ENCODE measurements around the gene CAPN15. TPM values are rescaled to one million over a fixed set of nuclear protein-coding genes. Genes with fewer than 3 reads are reported as not detected.

CAPN15 gene
- polyA plus RNA-seq, 1 experiment, result 7.5 TPM

GRCh38 chr16:515175-515938 is 12.2 kb upstream of the CAPN15 start:
- no peaks in the 10 kb centered on the region; the same call in 1 of the 2 replicates for H3K9me3 ChIP-seq (ENCODE audit: control insufficient read depth, insufficient read depth, low read length)
- H3K27ac ChIP-seq (ENCODE audit: low read depth, low read length), result no peak overlapping the region
- TF ChIP-seq CTCF (IDR thresholded peaks at IDR 0.05; ENCODE audit: low read depth, low read length), result no peak
- no peaks in the 10 kb centered on the region for H3K27me3 ChIP-seq (ENCODE audit: control insufficient read depth, insufficient read depth, low read length)
- POLR2A ChIA-PET, result no interaction called here
- CTCF ChIA-PET, result no interaction called here
- H3K4me3 ChIP-seq (ENCODE audit: low read depth, low read length), result no peak overlapping the region
- no peak for DNase-seq (ENCODE audit: low read depth, low spot score)

- CTCF ChIA-PET, result no interaction called here
- no peaks in the 10 kb centered on the region for H3K27me3 ChIP-seq (ENCODE audit: control insufficient read depth, insufficient read depth, low read length)
Observed at GRCh38 chr16:515939-516226, 11.6 kb upstream of the CAPN15 start.

GRCh38 chr16:516301-516700 is 11.2 kb upstream of the CAPN15 start:
- ChIA-PET POLR2A (no interaction called here), CTCF (no interaction called here)
- Histone ChIP-seq H3K27ac (ENCODE audit: low read depth, low read length) (no peak overlapping the region), H3K9me3 (ENCODE audit: control insufficient read depth, insufficient read depth, low read length) (no peaks in the 10 kb centered on the region; the same call in 1 of the 2 replicates), H3K4me3 (ENCODE audit: low read depth, low read length) (no peak overlapping the region), H3K27me3 (ENCODE audit: control insufficient read depth, insufficient read depth, low read length) (no peaks in the 10 kb centered on the region)
- DNase-seq (ENCODE audit: low read depth, low spot score), result no peak
- TF ChIP-seq CTCF (IDR thresholded peaks at IDR 0.05; ENCODE audit: low read depth, low read length), result no peak

More at GRCh38 chr16:515939-516226, 11.6 kb upstream of the CAPN15 start:
- POLR2A ChIA-PET, result no interaction called here
- Histone ChIP-seq H3K9me3 (ENCODE audit: control insufficient read depth, insufficient read depth, low read length) (no peaks in the 10 kb centered on the region; the same call in 1 of the 2 replicates), H3K27ac (ENCODE audit: low read depth, low read length) (no peak overlapping the region), H3K4me3 (ENCODE audit: low read depth, low read length) (no peak overlapping the region)
- no peak for DNase-seq (ENCODE audit: low read depth, low spot score)
- TF ChIP-seq CTCF (IDR thresholded peaks at IDR 0.05; ENCODE audit: low read depth, low read length), result no peak

DNA sequence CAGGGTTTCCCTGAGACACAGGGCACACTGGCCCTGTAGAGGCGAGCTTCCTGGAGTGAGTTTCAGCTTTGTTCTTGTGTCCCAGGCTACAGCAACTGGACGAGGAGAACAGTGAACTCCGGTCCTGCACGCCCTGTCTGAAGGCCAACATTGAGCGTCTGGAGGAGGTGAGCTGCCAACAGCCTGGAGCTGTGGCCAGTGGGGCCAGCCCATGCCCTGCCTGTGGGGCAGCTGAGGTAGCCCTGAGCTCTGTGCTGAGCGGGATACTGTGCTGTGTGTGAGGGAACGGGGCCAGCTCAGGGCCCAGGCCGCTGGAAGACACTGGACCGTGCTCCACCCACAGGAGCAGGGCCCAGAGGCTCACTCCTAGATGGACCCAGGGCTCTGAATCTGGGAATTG is 8.7 kb upstream of the CAPN15 start:
- no peak for TF ChIP-seq CTCF (IDR thresholded peaks at IDR 0.05; ENCODE audit: low read depth, low read length)
- ChIA-PET POLR2A (no interaction called here), CTCF (no interaction called here)

DNA sequence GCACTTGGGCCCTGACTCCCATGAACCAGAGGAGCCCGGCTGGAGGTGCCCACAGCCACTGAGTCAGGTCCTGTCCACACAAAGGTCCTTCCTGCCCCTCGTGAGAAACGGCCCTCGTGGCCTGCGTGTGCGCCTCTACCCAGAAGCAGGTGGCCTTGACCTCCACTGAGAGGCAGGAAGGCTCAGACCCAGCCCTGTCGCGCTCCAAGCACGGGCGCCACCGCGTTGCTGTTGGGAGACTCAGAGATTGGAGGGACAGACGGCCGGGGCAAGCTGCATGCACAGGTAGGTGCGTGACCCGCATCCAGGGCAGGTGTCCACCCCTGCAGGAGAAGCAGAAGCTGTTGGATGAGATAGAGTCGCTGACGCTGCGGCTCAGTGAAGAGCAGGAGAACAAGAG is 8.1 kb upstream of the CAPN15 start:
- no peaks in the 10 kb centered on the region; the same call in 1 of the 2 replicates for H3K9me3 ChIP-seq (ENCODE audit: control insufficient read depth, insufficient read depth, low read length)
- no peak for TF ChIP-seq CTCF (IDR thresholded peaks at IDR 0.05; ENCODE audit: low read depth, low read length)
- no peak overlapping the region for H3K27ac ChIP-seq (ENCODE audit: low read depth, low read length)
- H3K4me3 ChIP-seq (ENCODE audit: low read depth, low read length), result no peak overlapping the region
- ChIA-PET POLR2A (no interaction called here), CTCF (no interaction called here)
- no peak for DNase-seq (ENCODE audit: low read depth, low spot score)
- H3K27me3 ChIP-seq (ENCODE audit: control insufficient read depth, insufficient read depth, low read length), result no peaks in the 10 kb centered on the region

More for the DNA sequence above, 8.7 kb upstream of the CAPN15 start:
- no peak overlapping the region for H3K4me3 ChIP-seq (ENCODE audit: low read depth, low read length)
- no peak for DNase-seq (ENCODE audit: low read depth, low spot score)
- no peaks in the 10 kb centered on the region for H3K27me3 ChIP-seq (ENCODE audit: control insufficient read depth, insufficient read depth, low read length)
- no peak overlapping the region for H3K27ac ChIP-seq (ENCODE audit: low read depth, low read length)
- no peaks in the 10 kb centered on the region; the same call in 1 of the 2 replicates for H3K9me3 ChIP-seq (ENCODE audit: control insufficient read depth, insufficient read depth, low read length)
